ENCODE results near the gene KLHDC4.
"Not testable (repeated sequence)": the region's sequence is repeated elsewhere in the genome, so short reads cannot be mapped to it uniquely, and the experiment has no call there.

Gene KLHDC4

GRCh38 chr16:87684106-87684677, 81.6 kb downstream of the KLHDC4 start:
- no peak for DNase-seq (ENCODE audit: low read depth in 2 of 2)

- DNase-seq (ENCODE audit: low read depth in 2 of 2) = no peak
Observed at GRCh38 chr16:87682852-87683399, 82.9 kb downstream of the KLHDC4 start.

DNA sequence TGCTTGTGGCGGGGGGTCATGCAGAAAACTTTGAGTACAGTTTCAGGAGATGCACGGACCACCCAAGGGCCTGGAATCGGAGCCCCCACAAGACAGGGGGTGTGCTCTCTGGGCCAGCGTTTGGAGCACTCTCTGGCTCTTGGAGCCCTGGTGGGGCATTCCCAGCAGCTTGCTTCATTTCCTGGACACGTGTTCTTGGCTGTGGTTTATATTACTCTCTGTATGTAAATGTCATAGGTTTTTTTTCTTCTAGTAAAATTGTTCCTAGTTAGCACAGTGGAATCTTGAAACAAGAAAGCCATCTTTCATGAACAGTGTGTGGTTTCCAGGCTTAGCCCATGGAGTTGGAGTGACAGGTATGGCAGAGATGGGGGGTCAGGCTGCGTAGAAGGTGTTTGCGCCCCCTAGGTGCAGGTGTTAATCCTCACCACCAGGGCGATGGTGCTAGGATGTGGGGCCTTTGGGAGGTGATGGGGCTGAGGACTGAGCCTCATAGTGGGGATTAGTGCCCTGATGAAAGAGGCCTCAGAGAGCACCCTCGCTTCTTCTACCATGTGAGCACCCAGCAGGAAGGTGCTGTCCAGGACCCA, 83.7 kb downstream of the KLHDC4 start:
- DNase-seq (ENCODE audit: low read depth in 2 of 2) = no peak

DNA sequence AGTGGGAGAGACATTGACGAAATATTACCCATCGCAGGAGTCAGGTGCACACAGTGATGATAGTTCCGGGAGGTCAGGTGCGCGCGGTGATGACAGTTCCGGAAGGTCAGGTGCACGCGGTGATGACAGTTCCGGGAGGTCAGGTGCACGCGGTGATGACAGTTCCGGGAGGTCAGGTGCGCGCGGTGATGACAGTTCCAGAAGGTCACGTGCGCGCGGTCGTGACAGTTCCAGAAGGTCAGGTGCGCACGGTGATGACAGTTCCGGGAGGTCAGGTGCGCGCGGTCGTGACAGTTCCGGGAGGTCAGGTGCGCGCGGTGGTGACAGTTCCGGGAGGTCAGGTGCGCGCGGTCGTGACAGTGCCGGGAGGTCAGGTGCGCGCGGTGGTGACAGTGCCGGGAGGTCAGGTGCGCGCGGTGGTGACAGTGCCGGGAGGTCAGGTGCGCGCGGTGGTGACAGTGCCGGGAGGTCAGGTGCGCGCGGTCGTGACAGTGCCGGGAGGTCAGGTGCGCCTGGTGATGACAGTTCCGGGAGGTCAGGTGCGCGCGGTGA, 84.7 kb downstream of the KLHDC4 start:
- not testable (repeated sequence) for DNase-seq (ENCODE audit: low read depth in 2 of 2)

DNA sequence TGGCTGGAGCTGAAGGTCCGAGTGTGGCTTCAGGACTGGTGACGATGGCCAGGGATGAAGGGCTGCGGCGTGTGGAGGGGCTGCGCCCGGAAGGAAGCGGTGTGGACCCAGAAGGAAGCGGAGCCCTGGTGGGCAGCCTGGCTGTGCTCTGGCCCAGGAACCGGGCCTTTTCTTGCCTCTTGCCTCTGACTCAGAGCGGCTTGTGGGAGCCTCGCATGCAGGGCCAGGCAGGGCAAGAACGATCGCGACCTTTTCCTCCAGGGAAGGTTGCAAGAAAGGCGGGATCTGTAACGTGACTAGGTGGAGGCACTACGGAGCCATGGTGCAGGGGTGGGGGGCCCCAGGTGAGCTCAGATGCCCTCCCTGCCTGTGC, 85.5 kb downstream of the KLHDC4 start:
- no peak for DNase-seq (ENCODE audit: low read depth in 2 of 2)

DNA sequence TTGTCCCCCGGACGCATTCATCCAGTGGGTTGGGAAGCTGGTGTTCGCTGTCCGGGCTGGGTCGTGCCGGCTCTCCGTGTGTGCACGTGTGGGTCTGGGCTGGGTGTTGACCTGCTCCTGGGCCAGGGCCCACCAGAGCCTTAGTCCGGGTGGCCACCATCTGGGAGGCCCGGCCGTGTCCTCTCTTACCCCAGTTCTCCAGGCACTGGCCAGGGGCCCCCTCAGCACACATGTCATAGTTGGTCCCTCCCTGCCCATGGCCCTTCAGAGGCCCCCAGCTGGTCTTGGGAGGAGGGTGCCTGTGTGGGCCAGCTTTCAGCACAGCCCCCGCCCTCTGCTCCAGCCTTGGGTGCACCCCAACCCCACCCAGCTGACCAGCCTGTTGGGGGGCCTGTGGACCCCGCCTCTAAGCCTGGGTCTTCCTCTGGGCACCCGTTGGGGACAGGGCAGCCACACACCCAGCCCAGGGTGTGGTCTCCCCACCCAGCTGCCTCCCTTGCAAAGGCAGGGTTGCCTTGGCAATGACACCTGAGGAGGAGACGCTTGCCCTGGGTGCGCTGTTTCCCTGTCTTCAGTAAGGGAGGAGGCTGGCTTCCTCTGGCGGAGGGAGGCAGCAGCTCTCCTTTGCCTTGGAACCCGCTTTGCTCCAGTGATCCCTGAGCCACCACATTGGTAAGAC, 86.1 kb downstream of the KLHDC4 start:
- DNase-seq (ENCODE audit: low read depth in 2 of 2) = no peak

GRCh38 chr16:87678618-87679017, 87.2 kb downstream of the KLHDC4 start:
- no peak for DNase-seq (ENCODE audit: low read depth in 2 of 2)

- DNase-seq (ENCODE audit: low read depth in 2 of 2) = no peak
Observed at GRCh38 chr16:87677830-87678229, 88.0 kb downstream of the KLHDC4 start.

DNA sequence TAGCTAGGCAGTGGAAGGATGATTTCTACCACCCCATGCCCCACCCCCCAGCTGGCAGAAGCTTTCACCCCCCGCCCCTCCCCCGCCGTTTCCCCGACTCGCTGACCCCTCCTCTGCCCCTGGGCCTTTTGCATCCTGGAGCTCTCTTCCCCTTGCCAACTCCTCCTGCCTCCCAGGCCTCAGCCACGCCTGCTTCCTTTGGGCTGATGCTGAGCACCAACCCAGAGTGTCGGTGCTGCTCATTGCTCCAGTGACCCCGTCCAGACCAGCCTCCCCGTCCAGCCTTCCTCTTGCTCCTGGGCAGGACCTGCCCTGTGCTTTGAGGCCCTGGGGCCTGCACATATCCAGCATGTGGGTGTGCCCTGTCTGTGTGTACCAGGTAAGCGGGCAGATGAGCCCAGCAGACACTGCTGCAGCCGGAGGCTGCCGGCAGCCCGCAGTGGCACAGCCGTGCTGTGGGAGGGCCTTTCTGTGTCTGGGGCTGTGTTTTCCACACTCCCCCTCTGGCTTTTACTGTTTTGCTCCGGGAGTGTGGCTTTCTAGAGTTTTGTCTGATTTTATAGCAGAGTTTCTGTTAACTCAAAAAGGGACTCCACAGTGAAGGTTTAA, 90.6 kb downstream of the KLHDC4 start:
- no peak for DNase-seq (ENCODE audit: low read depth in 2 of 2)

GRCh38 chr16:87674419-87674818, 91.4 kb downstream of the KLHDC4 start:
- DNase-seq (ENCODE audit: low read depth in 2 of 2) = no peak

DNA sequence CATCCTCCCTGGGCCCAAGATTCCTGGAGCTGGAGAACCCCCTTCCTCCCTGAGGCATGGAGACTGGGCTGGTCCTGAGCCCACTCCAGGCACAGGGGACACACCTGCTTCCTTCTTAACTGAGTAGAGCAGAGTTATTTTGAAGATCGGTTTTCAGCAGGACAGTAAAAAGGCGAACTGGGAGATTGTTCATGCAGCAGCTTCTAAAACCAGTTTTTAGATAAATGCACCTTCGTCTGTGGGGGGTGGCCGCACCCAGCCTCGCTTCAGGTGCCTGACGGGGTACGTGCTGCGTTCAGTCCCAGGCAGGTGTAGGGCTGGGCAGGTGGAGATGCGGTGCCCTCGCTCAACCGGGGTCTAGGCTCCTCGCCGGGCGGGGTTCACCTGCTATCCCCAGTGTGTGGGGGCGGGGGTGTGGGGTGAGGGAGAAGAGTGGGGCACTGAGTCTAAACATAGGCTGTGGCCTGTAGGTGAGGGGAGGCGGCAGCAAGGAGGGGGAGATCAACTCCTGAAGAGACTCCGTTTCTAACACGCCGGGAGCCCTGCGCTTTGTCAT, 94.0 kb downstream of the KLHDC4 start:
- DNase-seq (ENCODE audit: low read depth in 2 of 2) = no peak

DNA sequence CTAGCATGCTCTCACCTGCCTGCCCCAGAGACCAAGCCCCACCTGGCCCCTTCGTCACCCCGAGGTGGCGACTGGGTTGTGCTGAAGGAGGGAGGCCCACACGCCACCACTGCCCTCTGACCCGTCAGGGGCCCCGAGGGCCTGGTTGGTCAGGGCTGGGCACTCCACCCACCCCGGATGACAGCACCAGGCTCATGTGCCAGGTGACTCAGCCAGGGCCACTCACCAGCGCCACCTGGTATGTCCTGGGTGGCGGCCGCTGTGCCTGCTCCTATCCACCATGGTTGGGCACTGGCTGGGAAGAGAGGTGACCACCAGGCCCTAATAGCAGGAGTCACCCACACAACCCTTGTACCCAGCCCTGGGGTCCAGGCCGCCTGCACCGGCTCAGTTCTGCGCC, 94.6 kb downstream of the KLHDC4 start:
- no peak for DNase-seq (ENCODE audit: low read depth in 2 of 2)

DNA sequence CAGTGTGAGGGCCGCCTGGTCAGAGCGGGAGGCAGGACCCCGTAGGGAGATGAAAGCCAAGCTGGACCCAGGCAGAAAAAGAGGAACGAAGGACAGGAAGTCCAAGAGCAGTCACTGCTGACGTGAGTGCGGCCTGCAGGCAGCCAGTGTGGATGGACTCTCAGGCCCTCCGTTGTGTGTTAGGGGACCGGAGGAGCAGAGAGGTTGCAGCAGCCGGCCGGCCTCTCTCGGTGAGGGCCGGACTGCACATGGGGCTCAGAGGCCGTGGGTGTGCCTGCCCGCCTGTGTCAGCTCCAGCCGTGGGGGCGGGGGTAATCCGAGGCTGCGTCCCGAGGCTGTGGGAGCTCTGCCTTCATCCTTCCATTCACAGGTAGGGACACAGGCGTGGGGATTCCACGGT, 96.1 kb downstream of the KLHDC4 start:
- no peak for DNase-seq (ENCODE audit: low read depth in 2 of 2)

- no peak for DNase-seq (ENCODE audit: low read depth in 2 of 2)
Observed at GRCh38 chr16:87667946-87668345, 97.8 kb downstream of the KLHDC4 start.

DNA sequence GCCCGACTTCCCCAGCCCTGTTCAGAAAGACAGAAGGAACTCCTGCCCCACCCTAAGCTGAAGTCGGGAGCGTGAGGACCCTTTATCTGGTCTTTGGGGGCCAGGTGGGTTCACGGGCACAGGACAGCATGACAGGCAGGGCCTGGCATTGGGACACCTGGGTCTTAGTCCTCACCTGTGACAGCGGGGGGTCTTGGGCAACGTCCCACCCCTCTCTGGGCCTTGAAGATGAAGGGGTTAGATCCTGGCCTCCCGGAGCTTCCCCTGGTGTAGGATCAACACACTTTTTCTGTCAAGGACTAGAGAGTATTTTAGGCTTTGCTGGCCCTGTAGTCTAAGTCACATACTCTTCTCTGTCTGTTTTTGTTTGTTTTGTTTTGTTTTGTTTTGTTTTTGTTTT, 98.3 kb downstream of the KLHDC4 start:
- DNase-seq (ENCODE audit: low read depth in 2 of 2) = no peak

DNA sequence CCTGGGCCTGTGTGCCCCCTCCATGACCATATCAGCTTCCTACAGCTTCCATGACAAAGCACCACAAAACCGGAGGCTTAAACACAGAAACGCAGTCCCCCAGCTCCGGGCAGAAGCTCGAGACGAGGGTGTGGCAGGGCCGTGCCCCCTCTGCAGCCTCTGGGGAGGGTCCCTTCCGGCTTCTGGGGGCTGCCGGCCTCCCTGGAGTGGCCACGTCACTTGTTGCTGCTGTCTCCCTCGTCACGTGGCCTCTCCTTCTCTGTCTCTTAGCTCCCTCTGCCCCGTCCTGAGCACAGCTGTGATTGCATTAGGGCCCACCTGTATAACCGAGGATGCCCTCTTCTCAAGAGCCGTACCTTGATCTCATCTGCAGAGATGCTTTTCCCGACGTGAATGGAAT, 98.9 kb downstream of the KLHDC4 start:
- no peak for DNase-seq (ENCODE audit: low read depth in 2 of 2)

GRCh38 chr16:87665193-87665592, 100.6 kb downstream of the KLHDC4 start:
- no peak for DNase-seq (ENCODE audit: low read depth in 2 of 2)

- DNase-seq (ENCODE audit: low read depth in 2 of 2) = no peak
Observed at GRCh38 chr16:87664792-87665191, 101.0 kb downstream of the KLHDC4 start.

DNA sequence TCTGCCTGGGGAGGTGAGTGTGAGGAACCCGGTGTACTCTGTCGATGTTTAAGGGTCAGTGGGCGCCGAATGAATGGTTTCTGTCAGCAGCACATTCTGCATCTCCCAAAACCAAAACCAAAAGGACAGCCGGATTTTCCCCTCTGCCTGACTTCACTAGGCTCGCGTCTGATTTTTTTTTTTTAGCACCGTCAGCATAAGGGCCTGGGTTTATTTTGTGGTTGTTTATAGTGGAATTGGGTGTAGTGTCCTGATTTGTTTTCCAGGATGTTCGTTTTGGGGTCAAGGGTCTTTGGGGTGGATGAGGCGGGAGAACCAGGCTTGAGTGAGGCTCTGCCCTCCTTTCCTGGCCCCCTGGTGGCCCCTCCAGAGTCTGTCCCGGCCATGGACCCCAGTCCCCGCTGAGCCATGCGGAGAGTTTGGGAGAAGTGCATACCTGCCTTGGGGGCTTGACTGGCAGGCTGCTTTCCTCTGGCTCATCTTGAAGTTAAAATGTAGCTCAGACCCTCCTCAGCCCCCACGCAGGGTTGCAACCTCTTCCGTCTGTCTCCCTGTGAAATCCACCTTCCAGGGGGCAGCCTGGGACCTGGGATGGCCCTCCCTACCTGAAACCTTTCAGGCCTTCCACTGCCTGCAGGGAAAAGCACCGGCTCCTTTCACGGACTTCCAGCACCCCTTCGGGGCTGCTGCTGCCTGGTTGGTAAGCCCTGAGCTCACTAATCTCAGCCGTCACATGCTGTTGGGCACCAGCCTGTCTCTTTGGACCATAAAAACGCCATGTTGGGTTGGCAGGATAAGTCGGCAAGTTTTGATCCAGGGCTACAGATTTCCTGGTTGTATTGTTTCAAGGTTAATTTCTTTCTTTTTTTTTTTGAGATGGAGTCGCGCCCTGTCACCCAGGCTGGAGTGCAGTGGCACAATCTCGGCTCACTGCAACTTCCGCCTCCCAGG, 103.3 kb downstream of the KLHDC4 start:
- DNase-seq (ENCODE audit: low read depth in 2 of 2) = no peak

- no peak for DNase-seq (ENCODE audit: low read depth in 2 of 2)
Observed at GRCh38 chr16:87661561-87661960, 104.2 kb downstream of the KLHDC4 start.
